ENCODE measurements around the gene LYSMD2.

LYSMD2 gene

GRCh38 chr15:51718746-51719145, 18.7 kb downstream of the LYSMD2 start:
- no peak for DNase-seq

- DNase-seq, result no peak
Measured at GRCh38 chr15:51718219-51718618, 19.2 kb downstream of the LYSMD2 start.

GRCh38 chr15:51714911-51715310, 22.5 kb downstream of the LYSMD2 start:
- no peak for DNase-seq

- no peak for DNase-seq
Measured at GRCh38 chr15:51714162-51714561, 23.3 kb downstream of the LYSMD2 start.

- no peak for DNase-seq
Measured at GRCh38 chr15:51709031-51709430, 28.4 kb downstream of the LYSMD2 start.

- peak; percentile 39 for DNase-seq
Measured at GRCh38 chr15:51708013-51708412, 29.4 kb downstream of the LYSMD2 start.

GRCh38 chr15:51706926-51707608, 30.4 kb downstream of the LYSMD2 start:
- no peak for DNase-seq

GRCh38 chr15:51706291-51706690, 31.2 kb downstream of the LYSMD2 start:
- DNase-seq, result no peak

GRCh38 chr15:51702710-51703109, 34.7 kb downstream of the LYSMD2 start:
- DNase-seq, result no peak

GRCh38 chr15:51699373-51699772, 38.1 kb downstream of the LYSMD2 start:
- no peak for DNase-seq

GRCh38 chr15:51697163-51697562, 40.3 kb downstream of the LYSMD2 start:
- DNase-seq, result no peak

- DNase-seq, result no peak
Measured at GRCh38 chr15:51696566-51696965, 40.9 kb downstream of the LYSMD2 start.

- DNase-seq, result no peak
Measured at GRCh38 chr15:51692154-51692553, 45.3 kb downstream of the LYSMD2 start.

- DNase-seq, result no peak
Measured at GRCh38 chr15:51688863-51689262, 48.6 kb downstream of the LYSMD2 start.

- DNase-seq, result no peak
Measured at GRCh38 chr15:51687565-51687964, 49.9 kb downstream of the LYSMD2 start.

GRCh38 chr15:51681303-51681963, 56.0 kb downstream of the LYSMD2 start, which contains the start of gene SCG3:
Gene SCG3 (plus strand): TSS chr15:51681503. CDS start chr15:51681756, 253 bp downstream.
- DNase-seq, result peak; percentile 77

GRCh38 chr15:51680321-51680720, 57.1 kb downstream of the LYSMD2 start:
- DNase-seq, result no peak

- DNase-seq, result no peak
Measured at GRCh38 chr15:51678096-51678495, 59.4 kb downstream of the LYSMD2 start.

- DNase-seq, result no peak
Measured at GRCh38 chr15:51677452-51677851, 60.0 kb downstream of the LYSMD2 start.

GRCh38 chr15:51677021-51677420, 60.4 kb downstream of the LYSMD2 start:
- no peak for DNase-seq

- no peak for DNase-seq
Measured at GRCh38 chr15:51675234-51675633, 62.2 kb downstream of the LYSMD2 start.

Measured in NCI-H1694 (cell line).